ENCODE data around the gene NDUFAF2.
"Not testable (repeated sequence)": the region's sequence is repeated elsewhere in the genome, so short reads cannot be mapped to it uniquely, and the experiment has no call there.

The NDUFAF2 gene

GRCh38 chr5:61180886-61181285 is 235.9 kb downstream of the NDUFAF2 start:
- no peak for DNase-seq

GRCh38 chr5:61182449-61182848 is 237.4 kb downstream of the NDUFAF2 start:
- ATAC-seq = no peak
- no peak for DNase-seq

More at GRCh38 chr5:61180886-61181285, 235.9 kb downstream of the NDUFAF2 start:
- no peak for ATAC-seq

GRCh38 chr5:61183538-61183937 is 238.5 kb downstream of the NDUFAF2 start:
- no peak for DNase-seq

GRCh38 chr5:61184708-61185107 is 239.7 kb downstream of the NDUFAF2 start:
- ATAC-seq (no peak), DNase-seq (no peak)

More at GRCh38 chr5:61183538-61183937, 238.5 kb downstream of the NDUFAF2 start:
- no peak for ATAC-seq

GRCh38 chr5:61186634-61187033 is 241.6 kb downstream of the NDUFAF2 start:
- no peak for ATAC-seq
- no peak for DNase-seq

GRCh38 chr5:61187352-61187751 is 242.3 kb downstream of the NDUFAF2 start:
- not testable (repeated sequence) for ATAC-seq, DNase-seq

GRCh38 chr5:61187826-61188225 is 242.8 kb downstream of the NDUFAF2 start:
- not testable (repeated sequence) for DNase-seq, ATAC-seq

- ATAC-seq (no peak), DNase-seq (no peak)
Observed at GRCh38 chr5:61198606-61199005, 253.6 kb downstream of the NDUFAF2 start.

- DNase-seq (no peak), ATAC-seq (no peak)
Observed at GRCh38 chr5:61200582-61201155, 255.7 kb downstream of the NDUFAF2 start.

GRCh38 chr5:61202213-61202612 is 257.2 kb downstream of the NDUFAF2 start:
- DNase-seq (no peak), ATAC-seq (peak; percentile 87)
